Placental epithelial cell (primary cell): ENCODE data around the gene REC8. TPM values are rescaled to one million over a fixed set of nuclear protein-coding genes. Genes with fewer than 3 reads are reported as not detected.

Experiments used
- total RNA-seq: library from RNA; depleted of rRNA; stranded (reverse); fragments of >200 nt; gene quantifications from 2 replicates; pipeline ENCODE4 v1.2.3, GENCODE V29; 2012

Gene REC8, protein sequence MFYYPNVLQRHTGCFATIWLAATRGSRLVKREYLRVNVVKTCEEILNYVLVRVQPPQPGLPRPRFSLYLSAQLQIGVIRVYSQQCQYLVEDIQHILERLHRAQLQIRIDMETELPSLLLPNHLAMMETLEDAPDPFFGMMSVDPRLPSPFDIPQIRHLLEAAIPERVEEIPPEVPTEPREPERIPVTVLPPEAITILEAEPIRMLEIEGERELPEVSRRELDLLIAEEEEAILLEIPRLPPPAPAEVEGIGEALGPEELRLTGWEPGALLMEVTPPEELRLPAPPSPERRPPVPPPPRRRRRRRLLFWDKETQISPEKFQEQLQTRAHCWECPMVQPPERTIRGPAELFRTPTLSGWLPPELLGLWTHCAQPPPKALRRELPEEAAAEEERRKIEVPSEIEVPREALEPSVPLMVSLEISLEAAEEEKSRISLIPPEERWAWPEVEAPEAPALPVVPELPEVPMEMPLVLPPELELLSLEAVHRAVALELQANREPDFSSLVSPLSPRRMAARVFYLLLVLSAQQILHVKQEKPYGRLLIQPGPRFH
- 14.2 and 15.7 TPM in 2 replicates for total RNA-seq

DNA sequence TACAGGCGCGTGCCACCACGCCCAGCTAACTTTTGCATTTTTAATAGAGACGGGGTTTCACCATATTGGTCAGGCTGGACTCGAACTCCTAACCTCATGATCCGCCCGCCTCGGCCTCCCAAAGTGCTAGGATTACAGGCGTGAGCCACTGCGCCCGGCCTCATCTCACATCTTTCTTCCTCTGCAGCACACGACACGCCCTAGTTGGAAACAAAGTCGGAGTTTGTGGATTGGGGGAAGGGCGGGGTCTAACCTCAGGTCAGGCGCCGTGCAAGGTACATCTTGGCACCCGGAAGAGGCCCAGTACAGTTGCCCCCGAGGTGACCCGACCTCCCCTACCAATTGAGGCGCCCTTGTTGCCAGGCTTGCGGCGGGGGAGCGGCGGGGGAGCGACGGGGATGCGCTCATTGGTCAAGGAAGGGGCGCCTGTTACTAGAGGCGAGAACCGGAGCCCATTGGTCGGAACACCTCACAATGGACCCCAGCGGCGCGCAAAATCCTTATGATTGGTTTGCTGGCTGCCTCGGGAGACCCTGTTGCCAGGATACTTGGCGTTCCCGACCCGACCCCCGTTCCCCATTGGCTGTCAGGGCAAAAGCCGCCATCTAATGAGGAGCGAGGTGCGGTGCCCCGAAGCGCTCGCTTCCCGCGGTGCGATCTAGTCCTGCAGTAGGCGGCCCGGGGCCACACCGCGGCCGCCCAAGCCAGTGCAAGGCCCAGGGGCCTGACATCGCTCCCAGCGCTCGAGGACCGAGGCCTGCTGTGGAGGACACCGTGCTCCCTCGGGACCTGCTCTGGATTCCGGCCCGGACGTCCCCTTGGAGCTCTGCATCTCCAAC is at the start of gene REC8:
Gene REC8, plus strand, starts transcription at position 659 of the 839 bp plus-strand sequence. CDS start 473 bp downstream, outside the sequence.

DNA sequence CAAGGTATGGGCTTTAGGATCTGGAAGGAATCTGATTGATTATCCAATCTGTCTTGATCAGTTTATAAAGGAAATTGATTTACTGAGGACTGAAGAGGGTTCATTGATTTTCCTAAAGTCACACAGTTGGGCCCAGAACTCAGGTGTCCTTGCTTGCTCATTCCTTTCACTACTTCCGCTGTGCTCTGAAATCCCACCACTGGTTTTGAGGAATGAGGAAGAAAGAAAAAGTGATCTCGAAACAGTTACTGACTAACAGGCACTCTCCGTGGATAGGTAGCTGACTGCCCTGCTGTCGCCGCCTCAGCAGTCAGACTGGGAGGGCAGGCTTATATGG is 41.5 kb upstream of the REC8 start, which contains the start of gene FITM1:
Gene FITM1, plus strand, starts transcription at position 280 of the 337 bp plus-strand sequence. CDS start 905 bp downstream, outside the sequence.

DNA sequence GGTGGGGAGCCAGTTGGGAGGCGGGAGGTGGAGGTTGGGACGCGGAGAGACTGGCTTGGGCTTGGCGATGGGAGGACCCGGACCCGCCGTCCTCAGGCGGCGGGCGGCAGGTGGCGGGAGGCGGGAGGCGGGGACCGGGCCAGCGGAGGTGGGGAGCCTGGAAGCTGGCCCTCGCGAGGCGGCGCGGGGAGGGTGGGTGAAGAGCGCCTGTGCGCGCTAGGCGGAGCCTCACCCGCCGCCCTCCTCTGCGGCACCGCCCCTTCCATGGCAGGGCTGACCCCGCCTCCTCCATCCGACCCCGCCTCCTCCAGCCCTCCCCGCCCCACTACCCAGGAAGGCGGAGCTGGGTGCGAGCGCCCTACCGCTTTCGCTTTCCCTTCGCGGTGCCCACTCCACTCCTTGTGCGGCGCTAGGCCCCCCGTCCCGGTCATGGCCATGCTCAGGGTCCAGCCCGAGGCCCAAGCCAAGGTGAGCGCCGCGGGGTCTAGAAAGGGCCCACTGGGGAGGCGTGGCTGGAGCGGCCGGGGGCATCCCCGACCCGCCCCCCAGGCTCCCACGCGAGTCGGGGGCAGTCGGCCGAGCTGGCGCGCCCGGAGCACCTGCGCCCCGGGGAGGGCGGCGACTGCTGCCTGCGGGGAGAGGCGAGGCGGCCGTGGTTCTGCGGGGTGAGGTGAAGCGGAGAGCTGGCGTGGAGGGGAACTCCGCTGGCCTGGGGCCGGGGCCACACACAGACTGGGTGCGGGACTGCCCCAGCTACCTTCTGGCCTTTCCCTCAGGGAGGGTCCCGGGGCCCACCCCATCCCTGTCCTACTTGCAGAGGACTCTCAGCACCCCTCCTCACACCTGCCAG is 35.8 kb upstream of the REC8 start, which contains the start of gene PSME1:
Gene PSME1, plus strand, starts transcription at position 361 of the 850 bp plus-strand sequence. Its CDS starts 69 bp downstream, at position 430.

DNA sequence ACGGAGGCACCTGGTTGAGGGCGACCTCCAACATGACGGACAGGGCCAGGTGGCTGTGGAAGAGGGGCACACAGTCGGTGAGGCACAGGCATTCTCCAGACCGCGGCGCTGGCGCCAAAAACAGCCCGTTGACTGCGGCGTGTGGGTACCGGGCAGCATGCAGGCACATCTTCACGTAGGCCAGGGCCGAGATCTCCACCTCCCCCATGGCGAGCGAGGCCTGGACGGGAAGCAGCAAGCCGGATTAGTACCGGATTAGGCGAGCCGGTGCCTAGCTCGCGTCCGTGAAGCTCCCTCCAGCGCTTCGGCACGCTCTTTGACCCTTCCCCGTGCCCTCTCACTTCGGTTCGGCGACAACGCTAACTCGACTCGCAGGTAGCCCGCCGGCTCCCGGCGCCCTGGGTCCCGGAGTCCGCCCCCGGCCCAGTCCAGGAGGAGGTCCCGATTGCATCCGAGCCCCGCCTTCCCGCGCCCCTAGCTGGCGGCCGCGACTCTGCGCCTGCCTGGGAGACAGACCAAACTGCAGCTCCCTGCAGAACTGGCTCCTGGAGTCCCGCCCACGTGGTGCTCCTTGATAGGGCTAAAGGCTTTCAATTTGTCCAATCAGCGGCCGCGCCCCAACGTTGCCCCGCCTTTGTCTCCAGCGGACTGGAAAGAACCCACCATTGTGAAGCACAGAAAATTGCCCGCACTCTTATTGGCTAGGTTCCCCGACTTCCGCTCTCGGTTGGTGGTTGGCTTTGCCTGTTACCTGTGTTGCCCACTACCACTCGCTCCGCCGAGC is 30.6 kb upstream of the REC8 start, which contains the start of gene EMC9:
Gene EMC9, minus strand, starts transcription at position 495 of the 784 bp plus-strand sequence. Its CDS starts 287 bp downstream, at position 208.

DNA sequence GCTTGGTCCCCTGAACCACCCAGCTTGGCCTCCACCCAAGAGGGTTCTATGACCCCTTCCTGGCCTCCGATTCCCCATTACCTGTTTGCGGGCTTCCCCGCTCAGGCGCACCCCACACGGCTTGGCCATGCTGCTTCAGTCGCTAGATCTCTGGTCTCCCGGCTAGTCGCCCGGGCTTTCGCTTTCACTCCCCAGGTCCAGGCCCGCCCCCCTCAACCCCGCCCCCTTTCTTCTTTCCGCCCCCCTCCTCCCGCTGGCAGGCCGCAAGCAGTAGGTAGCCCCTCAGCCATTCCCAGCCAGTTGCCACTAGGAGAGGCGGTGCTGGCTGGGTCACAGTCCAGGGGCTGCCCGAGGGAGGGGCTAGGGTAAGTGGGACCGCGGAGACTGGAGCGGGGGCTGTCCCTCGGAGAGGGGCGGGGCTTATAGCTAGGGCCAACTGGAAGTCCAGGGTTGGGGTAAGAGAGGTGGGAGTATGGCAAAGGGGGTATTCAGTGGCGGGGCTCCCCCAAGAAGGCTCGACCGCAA is 25.4 kb upstream of the REC8 start, which contains the start of gene PSME2:
Gene PSME2, minus strand, starts transcription at position 158 of the 525 bp plus-strand sequence. Its CDS starts 29 bp downstream, at position 129.

DNA sequence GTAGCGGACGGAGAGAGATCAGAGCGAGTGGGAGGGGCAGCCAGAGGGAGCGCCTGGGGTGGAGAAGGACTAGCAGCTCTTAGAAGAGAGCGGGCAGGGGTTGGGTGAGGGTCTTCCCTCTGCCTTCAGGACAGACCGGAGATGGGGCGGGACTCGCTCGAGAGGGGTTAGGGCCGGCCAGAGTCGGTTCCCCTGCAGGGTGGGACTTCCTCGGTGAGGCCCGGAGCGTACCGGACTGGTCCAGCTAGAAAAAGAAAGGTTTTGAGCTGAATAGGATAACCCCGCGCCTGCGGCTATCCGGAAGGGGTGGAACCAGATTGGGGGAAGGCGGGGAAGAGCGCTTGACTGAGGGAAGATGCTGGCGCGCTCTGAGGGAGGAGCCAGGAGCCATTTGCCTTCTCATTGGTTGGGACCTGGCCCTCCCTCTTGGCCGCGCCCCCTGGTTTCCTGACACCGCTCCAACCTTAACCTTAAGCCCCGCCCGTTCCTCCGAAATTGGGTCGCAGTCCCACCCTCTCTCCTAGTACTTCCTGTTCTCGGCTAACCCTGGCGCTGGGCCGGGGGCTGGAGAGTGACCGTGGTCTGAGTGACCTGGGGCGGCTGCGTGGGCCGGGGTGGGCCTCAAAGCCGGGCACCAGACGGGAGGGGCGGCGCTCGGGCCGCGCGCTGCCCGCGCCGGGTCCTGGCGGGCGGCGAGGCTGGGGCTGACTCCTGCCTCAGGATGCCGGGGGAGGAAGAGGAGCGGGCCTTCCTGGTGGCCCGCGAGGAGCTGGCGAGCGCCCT is 24.7 kb upstream of the REC8 start, which contains the start of gene RNF31:
Gene RNF31, plus strand, starts transcription at position 521 of the 783 bp plus-strand sequence. Its CDS starts 201 bp downstream, at position 722.

DNA sequence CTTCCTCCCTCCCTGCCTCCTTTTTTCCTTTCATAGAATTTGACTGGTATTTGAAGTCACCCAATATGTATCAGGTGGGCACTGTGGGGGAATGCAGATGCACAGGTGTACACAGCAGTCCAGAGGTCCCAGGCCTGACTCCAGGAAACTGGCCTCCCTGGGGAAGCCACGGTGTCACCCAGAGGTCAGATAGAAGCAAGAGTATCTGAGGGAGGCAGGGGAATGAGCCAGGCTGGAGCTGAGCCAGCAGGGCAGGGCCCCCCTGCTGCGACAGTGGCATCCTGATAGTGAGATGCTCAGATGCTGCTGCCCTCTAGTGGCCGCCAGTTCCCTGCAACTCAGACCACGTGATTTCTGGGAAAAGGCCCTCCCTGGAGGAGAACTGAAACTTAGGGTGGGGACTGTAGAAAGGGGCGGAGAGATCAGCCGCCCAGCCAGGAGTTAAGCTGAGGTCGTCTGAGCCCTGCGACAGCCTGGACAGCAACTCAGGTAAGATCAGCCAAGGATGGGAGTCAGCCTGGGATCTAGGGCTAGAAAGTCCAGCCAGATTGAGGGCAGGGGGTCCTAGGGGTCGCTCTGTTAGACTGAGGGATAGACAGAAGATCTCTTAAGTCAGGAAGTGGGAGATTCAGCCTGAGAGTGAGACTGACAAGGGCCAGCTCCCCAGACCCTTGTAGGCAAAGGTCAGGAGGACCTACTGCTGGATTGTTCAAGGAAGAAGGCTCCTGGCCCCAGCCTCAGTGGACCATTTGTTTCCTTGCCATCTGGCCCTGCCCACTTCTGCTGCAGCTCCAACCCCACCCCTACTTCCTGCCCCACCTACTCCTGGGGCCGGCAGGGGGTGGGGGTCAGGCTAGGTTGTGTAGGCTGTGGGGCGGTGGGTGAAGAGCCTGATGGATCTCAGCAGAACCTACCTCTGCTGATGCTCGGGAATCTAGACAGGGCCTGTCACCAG is 10.8 kb upstream of the REC8 start, which contains the start of gene IRF9:
Gene IRF9, plus strand, starts transcription at position 416 of the 955 bp plus-strand sequence. CDS start 880 bp downstream, outside the sequence.

DNA sequence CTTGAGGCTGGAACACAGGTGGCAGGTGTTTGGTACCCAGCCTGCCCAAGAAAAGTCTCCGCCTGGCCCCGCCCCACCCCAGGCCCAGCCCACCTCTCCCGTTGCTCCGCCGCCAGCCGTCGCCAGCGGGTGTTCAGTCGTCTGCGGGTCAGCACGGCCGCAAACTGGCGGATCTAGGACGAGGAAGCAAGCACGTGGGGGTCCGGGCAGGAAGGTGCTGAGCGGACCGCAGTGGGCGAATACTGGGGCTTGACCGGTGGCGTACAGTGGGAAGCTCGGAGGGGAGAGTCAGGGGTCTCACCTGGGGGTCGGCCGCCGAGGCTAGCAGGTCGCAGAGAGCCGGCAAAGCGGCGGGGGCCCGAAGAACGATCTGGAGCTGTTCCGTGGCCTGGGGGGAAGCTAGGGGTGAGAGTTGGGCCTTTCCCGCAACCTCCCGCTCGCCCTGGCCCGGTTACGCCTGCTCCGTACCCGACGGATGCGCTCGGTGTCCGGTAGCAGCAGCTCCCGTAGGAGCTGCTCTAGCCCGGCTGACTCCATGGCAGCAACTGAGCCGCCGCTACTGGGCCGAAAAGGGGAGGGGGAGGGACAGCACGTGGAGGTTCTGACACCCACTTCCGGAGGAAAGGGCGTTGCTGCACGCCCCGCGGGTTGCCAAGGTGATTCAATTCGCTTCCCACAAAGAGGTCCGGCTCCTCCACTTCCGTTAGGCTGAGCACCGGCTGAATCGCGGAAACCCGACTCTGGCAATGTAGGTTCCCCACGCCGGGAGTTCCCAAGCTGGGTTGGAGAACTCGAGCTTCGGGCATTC is 16.6 kb downstream of the REC8 start, which contains the start of gene IPO4:
Gene IPO4, minus strand, starts transcription at position 566 of the 808 bp plus-strand sequence. Its CDS starts 29 bp downstream, at position 537.

DNA sequence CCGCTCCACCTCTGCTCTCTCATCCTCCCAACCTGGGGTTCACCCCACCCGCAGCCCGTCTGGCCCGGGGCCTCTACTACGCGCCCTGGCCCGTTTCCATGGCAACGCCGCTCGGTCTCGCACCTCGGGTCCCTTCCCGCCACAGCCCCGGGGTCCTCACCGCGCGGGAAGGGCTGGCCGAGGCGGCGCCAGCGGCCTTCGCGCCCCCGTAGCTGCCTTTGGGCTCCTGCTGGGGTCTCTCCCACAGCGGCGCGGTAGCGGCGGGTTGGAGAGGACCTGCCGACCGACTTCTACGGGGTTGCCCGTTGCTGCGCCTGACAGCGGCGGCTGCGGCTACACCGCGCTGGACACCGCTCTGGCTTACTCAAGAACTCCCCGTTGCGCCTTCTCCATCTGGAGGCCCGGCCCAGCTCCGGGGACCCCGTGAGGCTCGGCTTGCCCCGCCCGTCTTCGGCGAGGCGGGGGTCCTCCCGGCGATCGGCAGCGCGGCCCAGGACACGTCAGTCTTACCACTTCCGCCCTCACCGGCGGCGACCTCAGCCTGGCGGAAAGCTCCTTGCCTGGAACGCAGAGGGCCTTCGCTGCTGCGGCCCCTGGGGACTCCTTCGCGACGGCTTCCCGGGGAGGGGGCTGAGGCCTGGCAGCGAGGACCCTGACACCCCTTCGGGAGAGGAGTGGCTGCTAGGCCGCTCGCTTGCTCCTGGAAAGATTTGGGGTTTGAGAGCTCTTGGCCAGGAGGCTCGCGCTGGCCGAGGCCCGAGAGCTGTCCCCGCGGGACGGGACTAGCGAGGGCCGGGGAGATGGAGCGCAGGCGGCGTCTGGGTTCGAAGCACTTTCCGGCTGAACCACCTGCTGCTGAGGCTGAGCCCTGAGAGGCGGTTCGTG is 23.5 kb downstream of the REC8 start, which contains the start of gene TM9SF1:
Gene TM9SF1, minus strand, starts transcription at position 256 of the 885 bp plus-strand sequence. CDS start 422 bp downstream, outside the sequence.

DNA sequence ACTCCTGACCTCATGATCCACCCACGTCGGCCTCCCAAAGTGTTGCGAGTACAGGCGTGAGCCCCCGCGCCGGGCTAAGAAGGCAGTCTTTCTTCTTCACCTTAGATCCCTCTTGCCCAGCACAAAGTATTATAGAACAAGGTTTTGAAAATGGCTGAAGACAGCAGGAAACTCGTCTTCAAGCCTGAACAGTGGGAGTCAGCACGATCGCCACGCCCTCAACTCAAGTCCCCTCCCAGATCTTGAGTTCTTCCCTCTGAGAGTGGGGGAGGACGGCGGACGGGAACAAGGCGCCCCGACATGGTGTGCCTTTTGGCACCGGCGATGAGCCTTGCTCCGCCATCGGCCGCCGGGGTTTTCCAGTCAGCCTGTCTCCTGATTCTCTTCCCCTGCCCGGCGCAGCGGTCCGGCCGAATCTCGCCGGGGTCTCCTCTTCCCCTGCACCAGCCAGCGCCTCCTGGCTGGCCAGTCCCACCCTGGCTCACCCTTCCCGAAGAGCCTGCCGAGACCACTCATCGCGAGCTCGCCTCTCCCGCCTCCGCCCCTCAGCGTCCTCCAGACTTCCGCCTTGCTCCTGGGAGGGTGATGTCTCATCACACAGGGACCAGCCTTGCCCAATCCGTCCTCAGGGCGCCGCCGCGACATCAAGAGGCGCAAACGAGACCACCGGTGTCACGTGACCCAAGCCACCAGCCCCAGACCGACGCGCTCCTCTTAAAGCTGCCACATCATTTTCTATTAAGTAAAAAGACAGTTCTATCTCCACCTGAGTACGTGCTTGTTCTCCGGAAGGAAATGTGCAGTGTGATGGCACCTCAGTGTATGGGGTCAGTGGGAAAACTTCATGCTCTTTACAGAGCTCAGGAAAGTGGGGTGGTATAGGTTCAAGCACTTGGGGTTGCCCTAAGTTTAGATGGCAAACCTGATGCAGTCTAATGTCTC is 41.3 kb downstream of the REC8 start, which contains the start of gene CHMP4A:
Gene CHMP4A, minus strand, starts transcription at position 565 of the 942 bp plus-strand sequence. Its CDS starts 49 bp downstream, at position 516.

DNA sequence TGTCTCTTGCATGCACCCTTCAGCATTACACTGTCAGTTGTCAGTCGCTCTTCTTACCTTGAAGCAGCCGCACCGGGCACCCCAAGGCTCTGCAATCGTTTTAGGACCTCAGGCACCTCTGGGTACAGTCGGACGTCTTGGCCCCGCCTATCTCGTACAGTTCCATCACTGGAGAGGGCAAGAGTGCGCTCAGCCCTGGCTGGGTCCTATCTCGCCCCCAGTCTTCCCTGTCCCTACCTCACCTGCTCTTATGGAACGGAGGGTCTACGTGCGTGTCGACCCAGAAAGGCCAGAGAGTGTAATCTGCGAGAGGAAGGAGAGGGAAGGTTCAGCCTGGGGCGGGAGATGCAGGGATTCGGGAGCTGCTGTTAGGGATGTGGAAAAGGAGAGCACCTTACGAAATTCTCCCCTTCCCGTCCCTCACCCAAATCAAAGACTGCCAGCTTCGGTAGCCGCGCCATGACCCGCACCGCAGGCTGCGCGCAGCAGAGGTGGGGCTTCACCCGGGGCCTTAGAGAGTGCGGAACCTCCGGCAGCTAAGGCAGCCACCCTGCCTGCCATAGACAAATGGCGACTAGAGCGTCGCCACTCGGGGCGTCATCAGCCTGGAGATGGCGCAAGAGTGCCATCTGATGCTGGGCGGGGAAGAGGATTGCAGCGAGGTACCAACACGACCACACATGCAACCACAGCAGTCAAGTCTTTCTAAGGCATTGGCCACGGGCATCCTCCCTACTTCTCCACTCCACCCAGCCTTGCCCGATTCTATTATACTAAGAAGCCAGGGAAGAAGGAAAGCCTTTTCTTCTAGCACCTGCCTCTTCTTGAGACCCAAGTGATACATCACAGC is 43.8 kb downstream of the REC8 start, which contains the start of gene MDP1:
Gene MDP1, minus strand, starts transcription at position 572 of the 850 bp plus-strand sequence. Its CDS starts 111 bp downstream, at position 461.

